Stimulated activated CD4-positive, alpha-beta T cell treated with anti-CD3 and anti-CD28 coated beads, TNF-alpha, amount 100 ng/mL, for 24 hours (primary cell): ENCODE results near the gene ALX1.
"Not testable (repeated sequence)": the region's sequence is repeated elsewhere in the genome, so short reads cannot be mapped to it uniquely, and the experiment has no call there.

Experiments
- DNase-seq, 3 experiments: peaks; one replicate each; pipeline ENCODE4 v3.0.0-alpha.2; 2020; ENCODE audit warnings: low read depth in 3 of 3

The ALX1 gene

DNA sequence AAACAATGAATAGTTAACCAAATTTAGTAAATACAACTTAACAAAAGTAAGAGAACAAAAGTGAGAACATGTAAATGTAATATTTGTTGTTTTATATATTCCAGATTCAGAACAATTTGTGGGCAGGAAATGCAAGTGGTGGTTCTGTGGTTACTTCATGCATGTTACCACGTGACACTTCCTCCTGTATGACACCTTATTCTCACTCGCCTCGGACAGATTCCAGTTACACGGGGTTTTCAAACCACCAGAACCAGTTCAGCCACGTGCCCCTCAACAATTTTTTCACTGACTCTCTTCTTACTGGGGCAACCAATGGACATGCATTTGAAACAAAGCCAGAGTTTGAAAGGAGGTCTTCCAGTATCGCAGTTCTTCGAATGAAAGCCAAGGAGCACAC, 21.0 kb downstream of the ALX1 start:
- no peak for DNase-seq

DNA sequence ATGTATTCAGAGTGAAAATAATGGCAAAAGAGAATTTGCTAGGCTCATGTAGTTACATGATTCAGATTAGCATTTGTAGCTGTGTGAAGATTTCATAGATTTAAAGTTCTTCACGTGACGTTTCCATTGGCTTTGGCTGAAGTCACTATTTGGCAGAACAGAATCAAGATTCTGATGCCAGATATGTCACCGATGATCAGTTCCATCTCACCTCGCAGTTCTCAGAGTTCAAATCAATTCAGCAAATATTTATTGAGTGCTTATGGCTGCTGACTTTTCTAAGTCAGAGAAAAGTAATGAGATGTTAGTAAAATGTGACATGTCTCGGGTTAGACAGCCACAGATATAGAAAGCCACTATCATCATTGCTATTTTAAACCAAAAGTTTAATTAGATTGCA, 28.4 kb downstream of the ALX1 start:
- no peak for DNase-seq

DNA sequence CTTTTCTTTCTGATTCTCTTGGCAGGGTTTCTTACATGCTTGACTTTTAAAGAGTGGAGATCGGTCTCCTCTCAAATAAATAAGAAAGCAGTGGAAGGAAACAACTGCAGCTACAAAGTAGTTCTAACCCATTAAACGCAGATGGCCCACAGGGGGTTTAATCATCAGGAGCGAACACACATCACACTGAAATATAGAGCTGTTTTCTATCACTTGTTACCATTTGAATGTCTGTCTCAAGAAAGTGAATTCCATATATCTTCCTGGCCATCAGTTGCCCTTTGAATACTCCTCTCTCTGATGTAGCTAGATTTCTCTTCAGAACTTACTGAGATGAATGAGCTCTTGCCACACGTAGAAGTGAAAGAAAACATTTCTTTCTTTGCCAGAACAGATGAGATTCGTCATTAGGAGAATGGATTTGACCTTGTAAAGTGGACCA, 29.1 kb downstream of the ALX1 start:
- no peak for DNase-seq

DNA sequence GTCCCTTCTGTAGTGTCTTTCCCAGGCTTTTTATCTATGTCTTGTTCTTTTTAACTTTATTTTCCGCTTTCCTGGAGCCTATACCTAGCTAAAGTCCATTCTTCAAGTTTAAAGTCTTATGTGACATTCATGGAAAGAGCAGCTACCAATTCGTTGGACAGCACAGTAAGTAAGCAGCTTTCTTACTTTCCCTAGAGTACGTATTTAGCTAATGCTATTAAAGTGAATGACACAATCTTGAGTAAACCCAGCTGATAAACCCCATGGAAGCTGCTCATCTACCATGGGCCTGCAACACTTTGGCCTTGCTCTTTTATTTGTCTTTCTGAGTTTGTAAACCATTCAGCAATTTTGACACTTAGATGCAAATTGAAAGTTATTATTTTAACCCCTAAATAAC, 30.0 kb downstream of the ALX1 start:
- no peak for DNase-seq

DNA sequence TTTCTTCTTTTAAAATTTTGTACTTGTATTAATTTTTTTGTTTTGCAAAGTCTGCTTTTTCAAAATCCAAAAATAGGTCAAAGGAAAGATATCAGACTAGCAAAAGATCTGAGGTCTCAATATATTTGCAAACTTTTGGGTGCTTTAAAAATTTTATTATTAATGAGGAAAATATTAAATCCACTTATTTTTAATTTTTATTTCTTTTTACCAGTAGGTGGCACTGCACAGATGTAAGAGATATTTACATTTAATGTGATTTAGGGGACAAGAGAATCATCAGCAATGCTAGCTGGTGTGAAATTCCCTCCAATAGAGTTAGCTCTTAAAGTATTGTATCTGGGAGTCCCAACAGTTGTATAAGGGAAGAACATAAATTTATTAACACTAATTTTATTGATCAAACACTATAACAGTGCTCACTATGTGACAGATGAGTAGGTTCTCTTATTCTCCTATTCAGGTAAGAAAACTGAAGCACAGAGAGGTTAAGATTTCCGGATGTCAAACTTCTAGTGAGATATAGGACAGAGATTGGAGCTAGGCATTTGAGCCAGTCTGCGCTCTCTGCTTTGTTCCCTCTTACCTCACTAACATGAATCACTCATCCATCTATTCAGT, 30.5 kb downstream of the ALX1 start:
- DNase-seq, result no peak

DNA sequence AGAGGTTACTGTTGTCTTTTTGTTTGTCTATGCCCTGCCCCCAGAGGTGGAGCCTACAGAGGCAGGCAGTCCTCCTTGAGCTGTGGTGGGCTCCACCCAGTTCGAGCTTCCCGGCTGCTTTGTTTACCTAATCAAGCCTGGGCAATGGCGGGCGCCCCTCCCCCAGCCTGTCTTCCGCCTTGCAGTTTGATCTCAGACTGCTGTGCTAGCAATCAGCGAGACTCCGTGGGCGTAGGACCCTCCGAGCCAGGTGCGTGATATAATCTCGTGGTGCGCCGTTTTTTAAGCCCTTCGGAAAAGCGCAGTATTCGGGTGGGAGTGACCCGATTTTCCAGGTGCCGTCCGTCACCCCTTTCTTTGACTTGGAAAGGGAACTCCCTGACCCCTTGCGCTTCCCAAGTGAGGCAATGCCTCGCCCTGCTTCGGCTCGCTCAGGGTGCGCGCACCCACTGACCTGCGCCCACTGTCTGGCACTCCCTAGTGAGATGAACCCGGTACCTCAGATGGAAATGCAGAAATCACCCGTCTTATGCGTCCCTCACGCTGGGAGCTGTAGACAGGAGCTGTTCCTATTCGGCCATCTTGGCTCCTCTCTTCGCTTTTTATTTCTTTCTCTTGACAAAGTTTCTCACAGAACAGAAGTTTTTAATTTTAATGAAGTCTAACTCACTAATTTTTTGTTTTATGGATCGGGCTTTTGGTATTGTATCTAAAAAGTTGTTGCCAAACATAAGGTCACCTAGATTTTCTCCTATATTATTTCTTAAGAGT, 38.0 kb downstream of the ALX1 start:
- DNase-seq, result not testable (repeated sequence)

DNA sequence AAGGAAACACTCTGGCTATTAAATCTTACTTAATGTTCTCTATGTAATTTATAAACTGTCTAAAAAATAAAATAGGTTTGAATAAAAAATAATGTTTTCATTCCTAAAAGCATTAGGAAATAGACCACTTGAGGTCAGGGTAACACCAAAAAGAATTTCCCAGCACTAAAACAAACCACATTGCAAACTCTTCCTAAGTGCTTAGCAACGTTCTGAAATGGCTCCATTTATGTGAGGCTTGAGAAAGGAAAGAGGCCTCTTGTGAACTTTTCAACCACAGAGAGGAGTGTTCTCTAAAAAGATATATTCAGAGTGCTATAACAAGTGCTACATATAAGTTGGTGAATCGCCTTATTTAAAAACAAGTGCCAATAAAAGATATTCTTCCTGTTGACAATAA, 42.7 kb downstream of the ALX1 start:
- DNase-seq, result no peak

DNA sequence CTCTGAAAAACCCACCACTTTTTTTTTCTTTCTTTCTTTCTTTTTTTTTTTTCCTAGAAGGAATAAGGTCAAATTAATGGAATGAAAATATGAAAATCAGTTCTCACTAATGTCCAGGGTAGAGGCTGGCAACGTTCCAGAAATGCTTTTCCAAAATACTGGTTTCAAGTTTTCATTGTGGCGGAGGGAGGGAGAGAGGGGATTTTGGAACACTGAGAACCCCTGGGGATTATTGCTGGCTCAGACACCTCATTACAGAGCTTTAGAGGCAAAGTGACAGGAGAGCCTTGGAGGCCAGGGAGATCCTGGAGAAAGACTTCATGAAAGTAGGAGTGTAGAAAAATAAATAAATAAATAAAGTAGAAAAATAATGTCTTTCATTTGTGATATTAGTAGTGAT, 45.4 kb downstream of the ALX1 start:
- no peak for DNase-seq

DNA sequence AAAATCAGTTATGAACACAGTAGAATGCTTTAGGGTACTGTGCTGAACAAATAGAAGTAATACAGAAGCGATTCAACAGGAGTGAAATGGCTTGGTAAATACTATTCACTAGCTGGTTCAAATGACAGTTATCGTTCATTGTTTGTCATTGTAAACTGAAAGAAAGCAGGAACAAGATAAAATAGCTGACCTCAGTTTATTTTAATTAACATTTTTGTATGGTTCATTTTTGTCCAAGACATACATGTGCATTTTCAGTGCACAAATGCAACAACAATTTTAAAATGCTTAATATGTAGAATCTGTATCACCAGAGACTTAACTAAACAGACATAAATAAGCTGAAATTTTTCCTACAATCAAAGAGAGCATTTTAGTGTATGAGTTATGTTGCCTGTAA, 49.9 kb downstream of the ALX1 start:
- DNase-seq, result no peak

DNA sequence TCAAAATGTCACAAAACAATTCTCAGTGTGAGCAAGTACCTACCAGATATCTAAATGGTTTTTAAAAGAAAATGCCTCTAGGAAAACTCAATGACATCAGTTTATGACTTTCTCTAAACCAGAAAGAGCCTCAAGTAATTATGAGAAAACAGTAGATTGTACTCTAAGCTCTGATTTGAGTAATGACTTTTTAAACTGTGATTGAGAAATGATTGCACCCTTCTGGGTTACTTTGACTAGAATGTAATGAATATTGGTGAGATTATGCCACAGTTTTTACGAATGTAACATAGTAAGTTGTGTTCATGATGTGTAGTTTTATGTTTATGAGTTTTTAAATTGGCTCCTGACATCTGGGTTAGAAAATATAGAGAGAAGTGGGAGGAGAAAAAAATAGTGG, 68.8 kb downstream of the ALX1 start:
- DNase-seq, result no peak

DNA sequence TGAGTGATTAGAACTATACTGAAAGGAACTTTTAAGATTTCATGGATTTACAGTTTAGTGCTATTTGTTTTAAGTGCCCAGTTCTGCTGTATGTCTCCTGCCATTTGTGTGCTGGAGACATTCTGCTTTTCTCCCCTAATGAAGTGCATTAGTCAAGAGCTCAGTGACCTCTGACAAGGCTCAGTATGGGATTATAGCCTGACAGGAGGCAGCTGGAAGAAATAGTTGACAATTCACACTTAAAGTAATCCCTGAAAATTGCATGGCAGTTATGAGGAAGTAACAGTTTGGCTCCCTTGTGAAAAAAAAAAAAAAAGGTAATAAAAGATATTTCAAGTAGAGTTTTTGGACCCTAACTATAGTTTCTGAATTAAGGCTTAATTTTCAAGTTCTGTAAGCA, 70.3 kb downstream of the ALX1 start:
- DNase-seq, result no peak
